ENCODE measurements around the gene BMP2. TPM values are rescaled to one million over a fixed set of nuclear protein-coding genes. Genes with fewer than 3 reads are reported as not detected.

The BMP2 gene
- total and polyA plus RNA-seq, 2 of the 4 experiments (the other 2 are of a cell fraction) = 0.18 to 0.21 TPM

DNA sequence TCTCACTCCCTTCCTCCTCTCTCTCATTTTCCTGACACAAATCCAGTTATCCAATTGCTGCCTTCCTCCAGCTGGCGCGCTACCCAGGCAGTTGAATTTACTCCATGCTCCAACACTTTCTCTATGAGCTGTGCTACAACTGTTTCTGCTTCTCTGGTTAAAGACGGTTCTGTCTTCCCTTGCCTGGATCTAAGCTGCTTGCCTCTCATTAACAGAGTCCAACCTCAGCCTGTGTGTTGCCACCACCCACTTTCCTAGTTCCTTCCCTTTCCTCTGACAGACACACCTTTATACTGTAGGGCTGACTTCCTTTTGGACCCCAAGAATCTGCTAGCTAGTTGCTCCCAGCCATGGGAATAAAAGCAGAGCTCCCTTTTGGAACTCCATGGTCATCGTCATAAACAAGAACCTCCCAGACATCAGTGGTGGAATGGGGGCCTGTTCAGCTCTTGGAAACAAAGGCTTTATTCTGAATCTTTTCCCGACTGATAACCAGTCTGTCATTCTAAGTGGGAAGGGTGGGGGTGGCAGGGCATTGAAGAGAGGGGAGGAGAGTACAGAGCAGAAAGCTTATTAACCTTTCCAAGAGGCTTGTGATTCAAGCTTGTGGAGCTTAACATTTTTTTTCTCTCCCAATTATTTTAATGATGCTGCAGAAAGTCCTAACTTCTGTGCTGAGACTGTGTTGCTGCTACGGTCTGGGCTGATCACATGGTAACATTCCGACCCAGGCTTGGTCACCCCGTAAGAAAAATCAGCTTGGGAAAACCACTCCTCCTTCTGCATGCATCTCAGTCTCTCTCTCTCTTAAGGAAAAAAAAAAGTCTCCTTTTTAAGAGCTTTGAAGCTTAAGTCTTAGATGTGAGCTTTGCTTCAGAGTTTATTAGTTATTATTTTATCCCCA, 31.3 kb upstream of the BMP2 start:
- Histone ChIP-seq H3K14ac (replicated peaks; ENCODE audit: low read depth, low read length) (no peak overlapping the region), H2AK5ac (ENCODE audit: low read depth, low read length) (no peak overlapping the region), H2BK5ac (ENCODE audit: low read depth, low read length, poor library complexity, severe bottlenecking) (no peak overlapping the region), H4K5ac (ENCODE audit: low read depth, low read length) (no peak overlapping the region), H3K9ac (ENCODE audit: low read depth, low read length) (no peak overlapping the region), H3K27me3 (ENCODE audit: control insufficient read depth, insufficient read depth, low read length) (peaks cover 6% of the 10 kb centered on the region), H4K91ac (ENCODE audit: insufficient read depth, low read depth, low read length) (no peak overlapping the region), H3K4me1 (ENCODE audit: control insufficient read depth, insufficient read depth, low read length) (no peaks in the 10 kb centered on the region), H3K4me2 (ENCODE audit: low read depth, low read length) (no peak overlapping the region), H3K23ac (ENCODE audit: low read depth, low read length) (no peak overlapping the region), H2AFZ (replicated peaks; ENCODE audit: low read length, poor library complexity) (no peak overlapping the region), H4K8ac (ENCODE audit: low read depth in 2 of 2, low read length in 2 of 2) (no peak overlapping the region), H4K20me1 (ENCODE audit: insufficient read depth, low read length) (no peaks in the 10 kb centered on the region), H2BK120ac (ENCODE audit: low read depth, low read length) (no peak overlapping the region), H3K4ac (ENCODE audit: low read depth, low read length) (no peak overlapping the region), H3K27ac (ENCODE audit: insufficient read depth, low read length) (no peak overlapping the region), H2BK20ac (ENCODE audit: low read depth, low read length) (no peak overlapping the region), H3K4me3 (ENCODE audit: insufficient read depth, low read depth, low read length) (no peak overlapping the region), H3K18ac (ENCODE audit: low read depth, low read length) (no peak overlapping the region), H2BK15ac (ENCODE audit: low read depth, low read length) (no peak overlapping the region), H3K9me1 (ENCODE audit: insufficient read depth, low read length) (no peaks in the 10 kb centered on the region), H3K79me1 (ENCODE audit: low read depth in 1 of 2, low read length in 2 of 2) (no peaks in the 10 kb centered on the region), H3K9me3 (ENCODE audit: control insufficient read depth, insufficient read depth, low read length) (no peaks in the 10 kb centered on the region), H3K36me3 (ENCODE audit: control insufficient read depth, insufficient read depth, low read length) (no peaks in the 10 kb centered on the region), H2AK9ac (replicated peaks; ENCODE audit: low read depth, low read length, poor library complexity) (no peak overlapping the region), H3K56ac (ENCODE audit: extremely low read depth, insufficient read depth, low read length) (no peak overlapping the region)
- ATAC-seq (ENCODE audit: low read depth) = no peak
- CTCF ChIA-PET = interaction anchor here (0.7 kb wide), 1 partner anchor 20 kb away, joined by 7 read pairs; no protein-coding TSS in a partner anchor
- in situ Hi-C loops (cut with MboI; ENCODE audit: low sequenced_read_pairs) (no loop called here), intact Hi-C loops (cut with micrococcal nuclease) (no loop called here), dilution Hi-C loops (cut with HindIII; ENCODE audit: low sequenced_read_pairs, unreplicated experiment) (no loop called here)
- no peak for TF ChIP-seq RCOR1 (IDR thresholded peaks at IDR 0.05; ENCODE audit: insufficient replicate concordance, low read length)
- no peak for TF ChIP-seq MXI1 (IDR thresholded peaks at IDR 0.05; ENCODE audit: borderline replicate concordance, low read depth, low read length)
- TF ChIP-seq RAD21 (IDR thresholded peaks at IDR 0.05; ENCODE audit: low read length) = no peak
- TF ChIP-seq CEBPB (IDR thresholded peaks at IDR 0.05; ENCODE audit: low read depth, low read length) = no peak
- WGBS, 2 experiments (ENCODE audit: extremely low coverage in 2 of 2, insufficient read length in 1 of 2) = 90% methylated on average over 3 of the region's 8 CpGs; no CpG with 5 or more reads in 1 of the 2 experiments
- POLR2A ChIA-PET (ENCODE audit: unreplicated experiment) = no interaction called here
- no peak for DNase-seq
- BruUV-seq (replicated peaks) = no TSS peak

Measured in IMR-90 (cell line).